ENCODE data around the gene COL4A2.

Gene COL4A2

GRCh38 chr13:110535526-110535925, 228.4 kb downstream of the COL4A2 start:
- no peak overlapping the region for H2AFZ ChIP-seq (ENCODE audit: low read length, unreplicated experiment)
- H3K36me3 ChIP-seq (ENCODE audit: insufficient read depth, low read length), result no peaks in the 10 kb centered on the region
- H3K4me1 ChIP-seq (ENCODE audit: control insufficient read depth, insufficient read depth, low read length, unreplicated experiment), result peaks cover 5% of the 10 kb centered on the region
- peaks cover 4% of the 10 kb centered on the region for H3K79me2 ChIP-seq (ENCODE audit: control insufficient read depth, insufficient read depth, low read length, unreplicated experiment)
- no peaks in the 10 kb centered on the region for H3K27me3 ChIP-seq (ENCODE audit: insufficient read depth, low read length)
- no peak overlapping the region for H3K27ac ChIP-seq (ENCODE audit: low read depth, low read length)
- no peak overlapping the region for H3K4me3 ChIP-seq (ENCODE audit: low read depth, low read length)

GRCh38 chr13:110536006-110536693, 229.1 kb downstream of the COL4A2 start:
- H2AFZ ChIP-seq (ENCODE audit: low read length, unreplicated experiment), result no peak overlapping the region
- H3K36me3 ChIP-seq (ENCODE audit: insufficient read depth, low read length), result no peaks in the 10 kb centered on the region
- H3K79me2 ChIP-seq (ENCODE audit: control insufficient read depth, insufficient read depth, low read length, unreplicated experiment), result peaks cover 4% of the 10 kb centered on the region
- no peak overlapping the region for H3K27ac ChIP-seq (ENCODE audit: low read depth, low read length)
- H3K4me3 ChIP-seq (ENCODE audit: low read depth, low read length), result no peak overlapping the region
- no peaks in the 10 kb centered on the region for H3K27me3 ChIP-seq (ENCODE audit: insufficient read depth, low read length)
- peaks cover 5% of the 10 kb centered on the region for H3K4me1 ChIP-seq (ENCODE audit: control insufficient read depth, insufficient read depth, low read length, unreplicated experiment)

GRCh38 chr13:110538632-110539031, 231.5 kb downstream of the COL4A2 start:
- Histone ChIP-seq H3K4me3 (ENCODE audit: low read depth, low read length) (no peak overlapping the region), H3K27ac (ENCODE audit: low read depth, low read length) (no peak overlapping the region), H3K36me3 (ENCODE audit: insufficient read depth, low read length) (no peaks in the 10 kb centered on the region)

GRCh38 chr13:110539894-110540293, 232.8 kb downstream of the COL4A2 start:
- H3K4me1 ChIP-seq (ENCODE audit: control insufficient read depth, insufficient read depth, low read length, unreplicated experiment), result peaks cover 5% of the 10 kb centered on the region
- H3K4me3 ChIP-seq (ENCODE audit: low read depth, low read length), result no peak overlapping the region
- no peaks in the 10 kb centered on the region for H3K27me3 ChIP-seq (ENCODE audit: insufficient read depth, low read length)
- H3K27ac ChIP-seq (ENCODE audit: low read depth, low read length), result no peak overlapping the region
- peaks cover 7% of the 10 kb centered on the region for H3K79me2 ChIP-seq (ENCODE audit: control insufficient read depth, insufficient read depth, low read length, unreplicated experiment)
- no peaks in the 10 kb centered on the region for H3K36me3 ChIP-seq (ENCODE audit: insufficient read depth, low read length)
- no peak overlapping the region for H2AFZ ChIP-seq (ENCODE audit: low read length, unreplicated experiment)

More at GRCh38 chr13:110538632-110539031, 231.5 kb downstream of the COL4A2 start:
- Histone ChIP-seq H2AFZ (ENCODE audit: low read length, unreplicated experiment) (no peak overlapping the region), H3K79me2 (ENCODE audit: control insufficient read depth, insufficient read depth, low read length, unreplicated experiment) (peaks cover 4% of the 10 kb centered on the region), H3K4me1 (ENCODE audit: control insufficient read depth, insufficient read depth, low read length, unreplicated experiment) (peaks cover 5% of the 10 kb centered on the region), H3K27me3 (ENCODE audit: insufficient read depth, low read length) (no peaks in the 10 kb centered on the region)

- Histone ChIP-seq H3K27me3 (ENCODE audit: insufficient read depth, low read length) (no peaks in the 10 kb centered on the region), H2AFZ (ENCODE audit: low read length, unreplicated experiment) (no peak overlapping the region), H3K4me1 (ENCODE audit: control insufficient read depth, insufficient read depth, low read length, unreplicated experiment) (peaks cover 8% of the 10 kb centered on the region), H3K4me3 (ENCODE audit: low read depth, low read length) (no peak overlapping the region), H3K27ac (ENCODE audit: low read depth, low read length) (no peak overlapping the region), H3K36me3 (ENCODE audit: insufficient read depth, low read length) (no peaks in the 10 kb centered on the region), H3K79me2 (ENCODE audit: control insufficient read depth, insufficient read depth, low read length, unreplicated experiment) (peaks cover 5% of the 10 kb centered on the region)
These were observed 233.9 kb downstream of the COL4A2 start for GRCh38 chr13:110540871-110541525.

GRCh38 chr13:110541526-110541920, 234.4 kb downstream of the COL4A2 start:
- Histone ChIP-seq H3K36me3 (ENCODE audit: insufficient read depth, low read length) (no peaks in the 10 kb centered on the region), H2AFZ (ENCODE audit: low read length, unreplicated experiment) (no peak overlapping the region), H3K4me1 (ENCODE audit: control insufficient read depth, insufficient read depth, low read length, unreplicated experiment) (peaks cover 13% of the 10 kb centered on the region), H3K79me2 (ENCODE audit: control insufficient read depth, insufficient read depth, low read length, unreplicated experiment) (peaks cover 5% of the 10 kb centered on the region), H3K4me3 (ENCODE audit: low read depth, low read length) (no peak overlapping the region), H3K27me3 (ENCODE audit: insufficient read depth, low read length) (no peaks in the 10 kb centered on the region), H3K27ac (ENCODE audit: low read depth, low read length) (no peak overlapping the region)

- Histone ChIP-seq H3K4me3 (ENCODE audit: low read depth, low read length) (no peak overlapping the region), H3K79me2 (ENCODE audit: control insufficient read depth, insufficient read depth, low read length, unreplicated experiment) (peaks cover 5% of the 10 kb centered on the region), H2AFZ (ENCODE audit: low read length, unreplicated experiment) (no peak overlapping the region), H3K4me1 (ENCODE audit: control insufficient read depth, insufficient read depth, low read length, unreplicated experiment) (peaks cover 19% of the 10 kb centered on the region), H3K27ac (ENCODE audit: low read depth, low read length) (no peak overlapping the region), H3K36me3 (ENCODE audit: insufficient read depth, low read length) (no peaks in the 10 kb centered on the region), H3K27me3 (ENCODE audit: insufficient read depth, low read length) (no peaks in the 10 kb centered on the region)
These were observed 235.2 kb downstream of the COL4A2 start for GRCh38 chr13:110542169-110542796.

GRCh38 chr13:110546378-110546777, 239.3 kb downstream of the COL4A2 start:
- Histone ChIP-seq H3K4me1 (ENCODE audit: control insufficient read depth, insufficient read depth, low read length, unreplicated experiment) (peaks cover 18% of the 10 kb centered on the region), H3K36me3 (ENCODE audit: insufficient read depth, low read length) (no peaks in the 10 kb centered on the region), H3K79me2 (ENCODE audit: control insufficient read depth, insufficient read depth, low read length, unreplicated experiment) (peaks cover 9% of the 10 kb centered on the region), H2AFZ (ENCODE audit: low read length, unreplicated experiment) (no peak overlapping the region), H3K27ac (ENCODE audit: low read depth, low read length) (no peak overlapping the region), H3K4me3 (ENCODE audit: low read depth, low read length) (no peak overlapping the region), H3K27me3 (ENCODE audit: insufficient read depth, low read length) (no peaks in the 10 kb centered on the region)

GRCh38 chr13:110546926-110547325, 239.8 kb downstream of the COL4A2 start:
- H2AFZ ChIP-seq (ENCODE audit: low read length, unreplicated experiment), result no peak overlapping the region
- H3K27me3 ChIP-seq (ENCODE audit: insufficient read depth, low read length), result no peaks in the 10 kb centered on the region
- peaks cover 9% of the 10 kb centered on the region for H3K79me2 ChIP-seq (ENCODE audit: control insufficient read depth, insufficient read depth, low read length, unreplicated experiment)
- no peaks in the 10 kb centered on the region for H3K36me3 ChIP-seq (ENCODE audit: insufficient read depth, low read length)
- no peak overlapping the region for H3K4me3 ChIP-seq (ENCODE audit: low read depth, low read length)
- peaks cover 18% of the 10 kb centered on the region for H3K4me1 ChIP-seq (ENCODE audit: control insufficient read depth, insufficient read depth, low read length, unreplicated experiment)
- peak overlapping the region; percentile 19; the same call in 1 of the 2 replicates for H3K27ac ChIP-seq (ENCODE audit: low read depth, low read length)

GRCh38 chr13:110548891-110549794, 242.1 kb downstream of the COL4A2 start:
- peaks cover 18% of the 10 kb centered on the region for H3K4me1 ChIP-seq (ENCODE audit: control insufficient read depth, insufficient read depth, low read length, unreplicated experiment)
- H3K4me3 ChIP-seq (ENCODE audit: low read depth, low read length), result no peak overlapping the region
- no peaks in the 10 kb centered on the region for H3K27me3 ChIP-seq (ENCODE audit: insufficient read depth, low read length)
- peaks cover 17% of the 10 kb centered on the region for H3K79me2 ChIP-seq (ENCODE audit: control insufficient read depth, insufficient read depth, low read length, unreplicated experiment)
- H3K36me3 ChIP-seq (ENCODE audit: insufficient read depth, low read length), result no peaks in the 10 kb centered on the region
- H3K27ac ChIP-seq (ENCODE audit: low read depth, low read length), result no peak overlapping the region
- H2AFZ ChIP-seq (ENCODE audit: low read length, unreplicated experiment), result no peak overlapping the region

Data from ACC112 (cell line).